ENCODE data around the gene CDC42BPB.
"Not testable (repeated sequence)": the region's sequence is repeated elsewhere in the genome, so short reads cannot be mapped to it uniquely, and the experiment has no call there.

Gene CDC42BPB

DNA sequence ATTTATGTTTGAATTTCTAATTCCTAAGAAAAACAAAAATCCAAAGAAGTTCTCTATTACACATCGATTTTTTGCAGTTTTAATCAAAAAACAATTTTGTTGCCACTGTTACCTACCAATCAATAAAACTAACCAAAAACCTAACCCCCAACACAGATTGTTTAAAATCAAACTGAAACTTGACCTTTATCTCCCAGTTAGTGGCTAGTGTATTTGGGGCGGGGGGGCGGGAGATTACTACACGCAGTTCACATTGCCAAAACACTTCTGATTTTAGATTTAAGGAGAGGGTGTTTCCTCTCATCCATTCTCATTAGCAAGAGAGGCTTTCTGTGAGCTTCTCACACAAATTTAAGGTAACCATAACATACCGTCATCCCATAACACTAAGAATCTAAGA lies 6.4 kb downstream of the CDC42BPB start:
- DNase-seq = no peak

GRCh38 chr14:103047453-103047852 lies 9.9 kb downstream of the CDC42BPB start:
- not testable (repeated sequence) for DNase-seq

DNA sequence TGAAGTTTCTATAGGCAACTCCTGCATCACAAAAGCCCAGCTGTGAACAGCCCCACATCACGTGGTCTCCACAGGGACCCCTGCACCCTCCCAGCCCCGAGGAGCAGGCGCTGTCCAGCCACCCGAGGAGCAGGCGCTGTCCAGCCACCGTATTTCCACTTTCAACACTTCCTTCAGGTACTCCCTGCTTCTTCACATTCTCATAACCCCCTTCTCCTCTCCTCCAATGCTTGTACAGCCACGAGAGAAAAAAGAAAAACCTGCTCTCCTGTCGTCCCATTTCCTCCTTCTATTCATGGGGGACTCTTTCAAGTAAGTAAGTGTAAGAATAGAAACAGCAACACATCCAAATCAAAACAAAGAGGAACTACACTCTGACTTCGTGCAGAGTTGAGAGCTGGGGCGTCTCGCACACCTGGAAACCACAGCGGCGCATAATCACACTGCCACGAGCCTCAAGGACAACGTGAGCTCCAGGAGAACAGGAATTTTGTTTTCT lies 11.9 kb downstream of the CDC42BPB start:
- DNase-seq = no peak

GRCh38 chr14:103043257-103044015 lies 13.9 kb downstream of the CDC42BPB start:
- DNase-seq = no peak

GRCh38 chr14:103041464-103041863 lies 15.9 kb downstream of the CDC42BPB start:
- no peak for DNase-seq

DNA sequence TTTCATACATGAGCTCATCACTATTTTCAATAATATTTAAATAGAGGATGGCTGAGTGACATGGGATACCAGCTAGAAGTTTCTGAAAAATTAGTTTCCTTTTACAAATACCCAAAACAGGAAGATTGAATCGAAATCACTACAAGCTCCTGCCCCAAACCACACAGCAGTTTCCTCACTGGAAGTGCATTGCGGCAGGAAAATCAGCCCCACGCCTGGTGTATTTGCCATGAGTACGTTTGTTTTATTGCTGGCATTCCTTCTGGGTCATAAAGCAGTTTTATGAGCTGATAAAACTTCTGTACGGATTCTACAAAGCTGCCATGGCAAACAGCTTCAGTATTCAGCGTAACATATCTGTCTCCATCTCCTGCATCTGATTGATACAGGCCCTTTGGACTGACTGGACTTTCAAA lies 23.7 kb downstream of the CDC42BPB start:
- DNase-seq = peak; percentile 52 to 62

- no peak for DNase-seq
Measured at GRCh38 chr14:103031956-103032355, 25.4 kb downstream of the CDC42BPB start.

DNA sequence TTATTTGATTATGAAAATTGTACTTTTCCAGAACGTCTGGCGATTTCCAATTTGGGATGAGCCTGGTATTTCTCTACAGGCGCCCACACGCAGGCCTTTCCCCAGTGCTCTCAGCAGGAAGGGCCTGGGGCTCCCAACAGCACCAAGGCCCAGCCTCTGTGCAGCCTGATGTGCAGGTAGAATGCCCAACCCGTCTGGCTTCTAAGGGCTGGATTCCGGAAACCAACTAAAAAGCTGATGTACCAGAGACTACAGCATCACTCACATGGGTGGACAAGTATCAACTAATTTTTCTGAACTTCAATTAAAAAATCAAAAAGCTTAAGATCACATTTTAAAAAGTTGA lies 25.8 kb downstream of the CDC42BPB start:
- DNase-seq = no peak

DNA sequence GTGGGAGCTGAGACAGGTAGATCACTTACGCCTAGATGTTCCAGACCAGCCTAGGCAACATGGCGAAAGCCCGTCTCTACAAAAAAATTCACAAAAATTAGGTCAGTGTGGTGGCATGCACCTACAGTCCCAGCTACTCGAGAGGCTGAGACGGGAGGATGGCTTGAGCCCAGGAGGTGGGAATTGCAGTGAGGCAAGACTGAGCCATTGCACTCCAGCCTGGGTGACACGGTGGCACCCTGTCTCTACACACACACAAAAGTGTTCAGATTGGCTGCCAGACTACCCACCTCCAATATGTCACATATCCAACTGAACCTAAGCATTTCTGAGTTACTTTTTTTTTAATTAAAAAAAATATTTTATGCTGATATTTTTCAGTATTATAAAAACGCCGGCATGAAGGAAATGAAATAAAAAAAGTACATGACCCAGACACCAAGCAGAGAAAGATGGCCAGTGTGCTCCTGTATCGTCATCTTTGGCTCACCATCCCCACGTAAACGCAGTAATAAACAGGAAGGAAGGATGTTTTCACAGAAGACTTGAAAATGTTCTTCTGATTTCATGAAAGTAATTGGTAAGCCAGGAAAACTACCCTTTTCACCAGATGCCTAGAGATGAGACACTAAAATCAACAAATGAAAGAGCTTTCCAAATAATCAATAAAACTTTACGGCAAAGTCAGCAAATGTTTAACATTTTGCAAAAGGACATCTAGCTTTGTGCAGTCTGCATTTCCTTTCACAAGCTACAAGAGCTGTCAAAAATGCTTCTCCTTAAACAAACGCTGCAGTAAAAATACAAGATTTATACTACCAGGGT lies 26.4 kb downstream of the CDC42BPB start:
- no peak for DNase-seq

- no peak for DNase-seq
Measured at GRCh38 chr14:103029936-103030335, 27.4 kb downstream of the CDC42BPB start.

GRCh38 chr14:103028772-103029171 lies 28.6 kb downstream of the CDC42BPB start:
- no peak for DNase-seq

GRCh38 chr14:103028161-103028767 lies 29.1 kb downstream of the CDC42BPB start:
- DNase-seq = no peak

- DNase-seq = no peak
Measured at GRCh38 chr14:103027451-103027850, 29.9 kb downstream of the CDC42BPB start.

DNA sequence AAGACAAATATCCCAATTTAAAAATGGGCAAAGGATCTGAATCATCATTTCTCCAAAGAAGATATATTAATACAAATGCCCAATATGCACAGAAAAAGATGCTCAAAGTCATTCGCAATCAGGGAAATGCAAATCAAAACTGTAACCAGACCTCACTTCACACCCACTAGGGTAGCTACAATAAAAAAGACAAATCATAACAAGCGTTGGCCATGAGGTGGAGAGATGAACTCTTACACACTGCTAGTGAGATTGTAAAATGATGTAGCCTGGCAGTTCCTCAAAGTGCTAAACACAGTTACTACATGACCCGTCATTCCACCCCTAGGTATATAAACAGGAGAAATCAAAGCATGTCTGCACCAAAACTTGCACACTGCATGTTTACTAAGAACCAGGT lies 30.4 kb downstream of the CDC42BPB start:
- DNase-seq = peak in 1 of 2 donors; percentile 15

DNA sequence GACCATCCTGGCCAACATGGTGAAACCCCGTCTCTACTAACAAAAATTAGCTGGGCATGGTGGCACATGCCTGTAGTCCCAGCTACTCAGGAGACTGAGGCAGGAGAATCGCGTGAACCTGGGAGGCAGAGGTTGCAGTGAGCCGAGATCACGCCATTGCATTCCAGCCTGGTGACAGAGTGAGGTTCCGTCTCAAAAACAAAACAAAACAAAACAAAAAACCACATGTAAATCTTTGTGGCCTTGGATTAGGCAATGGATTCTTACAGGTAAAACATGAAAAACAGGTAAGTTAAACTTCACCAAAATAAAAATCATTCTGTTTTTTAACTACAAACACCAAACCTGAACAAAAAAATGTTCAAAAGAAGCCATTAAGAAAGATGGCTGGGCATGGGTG lies 31.2 kb downstream of the CDC42BPB start:
- not testable (repeated sequence) for DNase-seq

DNA sequence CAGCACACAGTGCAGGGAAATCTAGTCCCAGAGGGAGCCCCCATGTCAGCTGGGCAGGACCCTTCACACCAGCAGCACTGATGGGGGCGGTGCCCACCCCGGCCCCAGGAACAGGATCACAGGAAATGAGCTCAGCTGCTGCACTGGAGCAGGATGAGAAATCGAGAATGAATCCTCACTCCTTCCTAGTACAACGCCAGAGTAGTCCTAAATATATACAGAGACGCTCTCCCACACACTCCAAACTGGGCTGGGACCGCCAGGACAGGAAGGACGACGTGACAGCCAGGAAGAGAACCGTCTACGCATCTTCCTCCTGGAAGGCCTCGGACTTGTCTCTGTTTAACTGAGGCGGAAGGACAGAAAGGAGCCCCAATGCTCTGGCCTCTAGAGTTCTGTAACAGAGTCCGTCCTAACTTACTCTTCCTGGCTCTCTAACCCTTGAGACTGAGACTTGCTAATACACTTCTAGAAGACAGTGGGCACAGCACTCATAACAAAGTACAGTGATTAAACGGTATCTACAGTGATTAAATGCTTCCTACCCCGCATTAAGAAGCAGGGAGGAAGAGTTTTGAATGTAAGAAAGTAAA lies 33.4 kb downstream of the CDC42BPB start:
- peak; percentile 33 to 59 for DNase-seq

DNA sequence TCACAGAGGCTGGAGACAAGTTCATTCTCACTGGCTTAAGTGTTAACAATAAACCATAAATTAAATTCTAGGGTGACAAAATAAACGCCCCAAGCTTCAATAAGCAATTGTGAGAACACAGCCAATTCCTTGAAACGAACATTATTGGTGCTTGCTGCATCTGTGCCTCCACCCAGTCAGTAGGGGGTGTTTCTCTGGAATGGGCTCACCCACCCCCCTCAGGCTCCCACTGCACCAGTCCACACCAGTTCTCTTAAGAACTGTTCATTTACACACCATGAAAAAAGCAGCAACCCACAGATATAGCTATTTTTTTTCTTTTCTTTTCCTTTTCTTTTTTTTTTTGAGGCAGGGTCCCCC lies 34.7 kb downstream of the CDC42BPB start:
- DNase-seq = no peak

GRCh38 chr14:103022002-103022684 lies 35.2 kb downstream of the CDC42BPB start:
- DNase-seq = no peak

DNA sequence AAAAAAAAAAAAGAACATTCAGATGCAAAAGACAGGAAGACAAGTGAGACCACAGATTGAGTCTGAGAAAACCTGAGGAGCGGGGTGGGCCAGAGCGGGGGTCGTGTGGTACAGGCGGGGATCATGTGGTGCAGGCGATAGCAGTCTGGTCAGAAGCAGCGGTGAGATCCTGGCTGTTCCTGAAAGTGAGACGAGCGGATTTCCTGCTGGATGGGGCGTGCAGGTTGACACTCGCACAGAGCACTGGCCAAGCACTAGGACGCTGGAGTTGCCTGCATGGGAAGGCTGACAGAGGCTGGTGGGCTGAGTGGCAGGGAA lies 35.7 kb downstream of the CDC42BPB start:
- no peak for DNase-seq

- peak; percentile 59 to 62 for DNase-seq
Measured at GRCh38 chr14:103020271-103021170, 36.8 kb downstream of the CDC42BPB start.

GRCh38 chr14:103019826-103020225 lies 37.5 kb downstream of the CDC42BPB start:
- peak; percentile 61 to 74 for DNase-seq

GRCh38 chr14:103019236-103019635 lies 38.1 kb downstream of the CDC42BPB start:
- no peak for DNase-seq

All from inflammatory macrophage (primary cell).